ENCODE data around the gene TRAPPC2.

The TRAPPC2 gene
- total RNA-seq, result 30.2 to 33.2 reads per million in 2 donors

DNA sequence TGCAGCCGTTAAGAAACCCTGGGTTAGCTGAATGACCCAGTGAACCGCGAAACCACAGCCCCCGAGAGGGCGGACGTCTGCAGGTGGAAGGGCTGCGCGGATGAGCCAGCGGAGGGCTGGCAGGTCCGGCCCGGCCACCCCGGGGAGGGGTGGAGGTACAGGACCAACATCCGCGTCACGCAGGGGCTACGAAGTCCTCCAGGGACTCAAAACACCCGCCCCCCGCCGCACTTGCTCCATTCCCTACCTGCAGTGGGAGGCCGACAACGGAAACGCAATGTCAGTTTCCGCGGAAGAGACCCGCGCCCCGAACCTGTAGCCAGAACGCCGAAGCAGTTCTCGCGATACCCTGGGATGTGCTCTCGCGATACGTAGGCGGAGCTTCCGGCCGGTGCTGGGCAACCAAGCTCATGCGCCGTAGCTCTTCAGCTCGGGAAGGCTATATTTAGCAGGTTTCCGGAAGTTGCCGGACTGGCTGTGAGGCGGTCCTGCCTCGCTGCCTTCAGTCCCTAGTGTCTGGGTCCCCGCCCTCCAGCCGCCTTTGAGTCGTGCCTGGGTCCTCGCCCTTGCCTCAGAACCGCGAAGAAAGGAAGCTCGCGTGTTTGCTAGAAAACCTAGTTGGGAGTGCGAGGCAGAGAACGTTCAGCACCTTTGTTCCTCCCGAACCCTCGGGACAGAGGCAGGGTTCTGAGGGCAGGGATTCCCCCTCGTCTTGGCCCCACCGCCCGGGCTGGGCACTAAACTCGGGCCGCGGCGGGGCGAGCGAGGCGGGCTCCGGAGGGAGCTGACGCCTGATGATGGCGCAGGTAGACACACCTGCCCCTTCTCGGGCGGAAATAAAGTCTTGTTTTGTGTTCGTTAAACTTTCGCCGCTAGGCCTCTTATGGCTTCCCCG lies at the start of gene TRAPPC2, which contains the start of gene OFD1:
TRAPPC2 (minus strand) TSS at position 343 of the 895 bp plus-strand sequence. CDS start 14,657 bp downstream, outside the sequence.
OFD1 (plus strand) TSS at position 471 of the 895 bp plus-strand sequence; CDS start at position 795, 324 bp downstream.
- DNase-seq, result peak; percentile 67 to 96 (median 85)

- DNase-seq, result no peak
Observed at GRCh38 chrX:13780868-13781427, 46.5 kb upstream of the TRAPPC2 start.

- DNase-seq, result no peak
Observed at GRCh38 chrX:13778916-13779315, 44.5 kb upstream of the TRAPPC2 start.

- no peak for DNase-seq
Observed at GRCh38 chrX:13776387-13776786, 42.0 kb upstream of the TRAPPC2 start.

DNA sequence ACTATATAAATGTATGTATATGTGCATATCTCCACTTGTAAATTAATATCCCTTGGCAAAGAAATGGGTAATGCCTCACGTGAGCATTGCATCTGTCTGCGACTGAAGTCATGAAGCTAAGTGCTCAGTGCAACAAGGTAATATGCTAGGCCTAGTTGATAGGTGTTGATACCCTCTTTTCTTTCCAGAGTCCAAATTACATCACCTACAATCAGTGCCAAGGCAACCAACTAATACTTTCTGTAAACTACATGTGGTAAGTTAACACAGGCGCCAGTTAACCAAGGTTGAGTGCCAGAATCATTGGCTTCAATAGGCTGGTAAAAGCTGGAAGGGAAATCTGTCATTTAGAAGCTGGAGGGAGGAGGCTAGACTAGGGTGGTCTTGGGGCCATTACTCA lies 41.4 kb upstream of the TRAPPC2 start:
- DNase-seq, result no peak

GRCh38 chrX:13774696-13775095 lies 40.3 kb upstream of the TRAPPC2 start:
- DNase-seq, result no peak

GRCh38 chrX:13770013-13770535 lies 35.7 kb upstream of the TRAPPC2 start:
- no peak for DNase-seq

DNA sequence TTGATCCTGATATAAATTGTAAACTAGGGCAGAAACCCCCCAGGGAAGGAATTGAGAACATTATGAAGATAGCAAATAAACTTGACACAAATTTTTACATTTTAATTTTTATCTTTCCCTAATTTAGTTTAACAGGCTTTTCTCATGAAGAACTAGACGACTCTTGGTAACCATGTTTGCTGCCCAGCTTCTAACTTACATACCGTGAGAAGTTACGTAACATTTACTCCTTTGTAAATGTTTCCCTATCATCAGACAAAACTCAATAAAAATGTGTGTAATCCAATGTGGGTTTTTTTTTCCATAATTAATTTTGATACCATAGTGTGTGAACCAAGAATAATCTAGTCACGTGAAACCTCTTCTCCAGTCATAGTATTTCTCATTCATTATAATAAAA lies 34.5 kb upstream of the TRAPPC2 start:
- no peak for DNase-seq

DNA sequence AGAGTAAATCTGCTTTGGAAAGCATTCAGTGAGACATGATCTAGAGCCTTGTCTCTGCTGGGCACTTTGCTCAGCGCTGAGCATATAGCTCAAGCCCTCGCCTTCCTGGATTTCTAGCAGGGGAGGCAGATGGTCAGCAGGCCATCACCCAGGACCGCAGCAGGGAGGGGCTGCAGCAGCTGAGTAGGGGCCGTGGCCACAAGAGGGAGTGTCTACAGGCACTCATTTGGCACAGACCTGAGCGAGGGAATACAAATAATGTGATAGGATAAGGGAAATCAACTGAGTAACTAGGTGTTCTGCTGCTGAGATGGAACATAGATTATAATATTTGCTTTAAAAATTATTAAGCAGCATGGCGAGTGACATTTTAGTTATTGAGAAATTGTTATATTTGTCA lies 30.3 kb upstream of the TRAPPC2 start:
- no peak for DNase-seq

DNA sequence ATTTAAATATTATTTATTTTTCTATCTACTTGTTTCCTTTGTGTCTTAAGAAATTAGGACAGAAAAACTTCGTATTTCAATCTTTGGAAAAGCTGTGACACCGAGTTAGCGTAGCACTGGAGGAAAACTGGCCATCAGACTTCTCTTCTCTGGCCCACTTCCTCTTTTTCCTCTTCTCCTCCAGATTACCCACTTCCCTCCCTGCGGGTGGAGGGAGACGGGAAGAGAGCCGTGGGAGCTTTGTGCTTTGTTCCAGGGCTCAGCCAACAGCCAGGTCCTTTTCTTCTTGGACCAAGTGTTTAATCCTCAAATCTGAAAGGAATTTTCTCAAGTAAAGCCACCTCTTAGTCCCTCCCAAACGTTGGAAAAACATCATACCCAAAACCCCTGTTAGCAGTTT lies 29.9 kb upstream of the TRAPPC2 start:
- DNase-seq, result no peak

GRCh38 chrX:13763489-13763888 lies 29.1 kb upstream of the TRAPPC2 start:
- no peak for DNase-seq

- no peak for DNase-seq
Observed at GRCh38 chrX:13761606-13762414, 27.4 kb upstream of the TRAPPC2 start.

GRCh38 chrX:13760426-13760825 lies 26.0 kb upstream of the TRAPPC2 start:
- no peak for DNase-seq

DNA sequence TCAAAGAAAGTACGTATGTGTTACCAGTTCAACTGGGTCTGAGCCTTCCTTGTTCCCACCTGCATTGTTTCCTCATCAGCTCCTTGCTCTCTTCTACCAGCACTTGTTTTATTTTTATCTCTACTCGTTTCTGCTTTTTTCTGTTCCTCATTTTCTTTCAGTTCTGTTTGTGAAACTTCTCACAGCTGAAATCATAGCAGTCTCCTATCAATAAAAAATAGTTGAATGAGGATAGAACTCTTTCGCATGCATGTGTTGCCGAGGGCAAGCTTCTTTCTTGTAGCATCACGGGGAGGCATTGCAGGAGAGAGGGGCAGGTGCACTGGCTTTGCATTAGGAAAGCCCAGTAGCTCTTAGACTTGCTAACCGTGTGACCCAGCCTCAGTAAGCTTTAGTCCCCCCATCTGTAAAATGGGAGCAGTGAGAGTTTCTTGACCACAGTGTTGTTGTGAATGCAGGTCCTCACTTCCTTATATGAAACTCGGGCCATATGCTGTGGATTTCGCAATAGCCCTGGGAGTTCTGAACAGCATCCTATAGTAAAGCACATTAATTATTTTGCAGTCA lies 24.8 kb upstream of the TRAPPC2 start:
- DNase-seq, result no peak

DNA sequence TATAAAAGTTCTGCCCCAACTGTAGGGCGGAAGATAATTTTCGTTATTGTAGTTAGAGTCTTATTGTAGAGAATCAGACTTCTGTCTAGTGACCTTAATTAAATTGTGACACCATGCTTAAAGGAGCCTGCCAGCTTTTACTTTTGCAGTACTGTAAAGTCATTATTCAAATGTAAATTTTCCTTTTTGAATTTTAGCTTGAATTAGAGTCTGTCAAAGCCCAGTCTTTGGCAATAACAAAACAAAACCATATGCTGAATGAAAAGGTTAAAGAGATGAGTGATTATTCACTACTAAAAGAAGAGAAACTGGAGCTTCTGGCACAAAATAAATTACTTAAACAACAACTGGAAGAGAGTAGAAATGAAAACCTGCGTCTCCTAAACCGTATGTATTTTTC lies 22.0 kb upstream of the TRAPPC2 start:
- DNase-seq, result no peak

DNA sequence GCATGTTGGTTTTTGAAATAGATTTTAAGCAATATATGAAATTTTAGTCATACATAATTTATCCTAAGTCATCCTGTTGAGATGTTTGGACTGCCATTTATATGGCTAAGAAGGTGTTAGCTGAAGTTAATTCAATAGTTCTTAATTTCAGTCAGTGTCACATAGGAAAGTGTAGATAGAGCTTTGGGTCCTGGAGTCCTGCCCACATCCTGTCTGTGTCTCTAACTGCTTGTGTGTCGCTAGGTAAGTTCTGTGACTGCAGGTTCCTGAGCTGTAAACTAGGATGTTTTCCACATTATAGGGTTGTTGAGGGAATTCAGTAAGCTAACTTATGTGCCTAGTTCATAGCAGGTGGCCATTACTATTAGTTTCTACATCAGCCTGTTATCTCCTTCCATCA lies 20.8 kb upstream of the TRAPPC2 start:
- peak in 1 of 5 experiments; percentile 64 for DNase-seq

GRCh38 chrX:13754765-13755164 lies 20.3 kb upstream of the TRAPPC2 start:
- no peak for DNase-seq

DNA sequence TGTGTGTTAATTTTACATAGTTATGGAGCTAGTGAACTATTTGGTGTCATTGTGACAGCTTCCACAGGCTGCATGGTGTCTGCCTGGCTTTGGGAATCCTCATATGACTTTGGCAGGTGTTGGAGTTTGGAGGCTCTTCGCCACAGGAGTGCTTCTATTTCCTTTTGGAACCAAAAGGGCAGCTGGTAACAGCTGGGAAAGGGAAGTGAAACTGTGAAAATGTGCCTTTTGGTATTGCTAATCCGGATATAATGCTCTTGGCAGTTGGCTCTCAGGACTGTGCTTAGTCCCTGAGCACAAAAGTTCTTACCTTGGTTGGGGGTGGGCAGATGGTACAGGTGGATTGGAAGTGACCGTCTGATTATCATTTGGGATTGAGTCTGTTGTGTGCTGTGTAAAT lies 18.2 kb upstream of the TRAPPC2 start:
- no peak for DNase-seq

DNA sequence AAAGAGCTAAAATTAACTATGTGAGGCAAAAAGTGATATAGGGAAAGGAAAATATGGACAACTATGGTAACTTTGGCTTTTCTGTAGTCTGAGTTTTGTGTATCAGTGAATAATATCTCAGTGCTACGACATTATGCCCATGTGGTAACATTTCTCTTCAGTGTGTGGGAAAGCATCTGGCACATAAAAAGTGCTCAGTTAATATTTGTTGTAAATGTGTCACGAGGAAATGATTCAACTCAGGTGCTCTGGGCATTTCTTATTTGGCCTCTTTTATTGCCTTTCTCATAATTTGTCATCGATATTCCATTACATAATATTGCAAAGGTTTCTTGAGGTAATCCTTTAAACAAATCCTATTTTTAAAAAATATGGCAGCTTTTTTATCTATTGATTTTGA lies 17.7 kb upstream of the TRAPPC2 start:
- no peak for DNase-seq

DNA sequence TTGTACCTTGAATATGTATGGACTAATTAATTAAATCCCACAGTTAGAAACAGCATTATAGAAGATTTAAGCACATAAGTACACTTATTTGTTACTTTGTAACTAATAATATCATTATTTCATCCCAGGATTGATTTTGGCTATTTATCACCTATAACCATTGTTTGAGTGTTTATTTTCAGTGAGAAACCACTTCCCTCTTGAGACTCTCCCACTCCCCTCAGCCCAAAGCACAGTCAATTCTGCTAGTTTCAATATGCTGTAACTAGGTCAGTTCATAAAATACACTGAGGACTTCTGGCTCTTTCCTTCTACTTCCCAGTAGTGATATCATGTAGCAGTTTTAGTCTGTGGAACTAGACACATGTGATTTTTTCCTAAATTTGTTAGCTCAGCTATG lies 16.4 kb upstream of the TRAPPC2 start:
- no peak for DNase-seq

DNA sequence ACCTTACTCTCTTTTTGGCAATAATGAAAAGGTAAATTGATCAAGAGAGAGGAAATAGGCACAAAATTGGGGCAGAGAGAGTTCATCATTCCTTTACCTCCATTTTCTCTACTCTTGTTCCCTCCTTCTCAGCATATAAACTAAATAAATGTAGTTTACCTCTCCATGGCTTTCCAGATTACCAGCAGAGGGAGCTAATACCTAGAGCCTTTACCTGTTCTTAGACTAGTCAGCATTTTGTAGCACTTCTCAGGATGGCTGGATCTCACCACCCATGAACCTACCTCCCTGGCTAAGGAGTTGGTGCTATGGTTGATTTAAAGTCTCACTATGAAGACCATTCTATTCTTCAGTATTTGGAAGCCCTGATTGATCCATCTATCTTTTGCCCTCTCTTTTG lies 15.8 kb upstream of the TRAPPC2 start:
- DNase-seq, result peak in 1 of 5 experiments; percentile 44

DNA sequence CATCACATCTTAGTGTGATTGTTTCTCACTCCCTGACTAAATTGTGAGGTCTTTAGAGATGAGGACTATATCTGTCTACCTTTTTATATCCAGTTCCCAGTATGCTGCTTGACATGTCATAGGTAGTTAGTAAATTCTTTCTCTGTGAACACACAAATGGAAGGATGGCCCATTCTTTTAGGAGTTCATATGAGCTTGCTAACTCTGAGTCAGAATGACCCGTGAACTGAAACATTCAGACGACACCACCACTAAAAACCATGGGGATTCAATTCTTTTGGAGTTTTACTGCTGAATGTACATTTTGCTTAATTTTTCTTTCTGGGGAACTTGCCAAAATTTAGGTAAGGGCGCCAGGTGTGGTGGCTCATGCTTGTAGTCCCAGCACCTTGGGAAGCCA lies 14.1 kb upstream of the TRAPPC2 start:
- DNase-seq, result no peak

DNA sequence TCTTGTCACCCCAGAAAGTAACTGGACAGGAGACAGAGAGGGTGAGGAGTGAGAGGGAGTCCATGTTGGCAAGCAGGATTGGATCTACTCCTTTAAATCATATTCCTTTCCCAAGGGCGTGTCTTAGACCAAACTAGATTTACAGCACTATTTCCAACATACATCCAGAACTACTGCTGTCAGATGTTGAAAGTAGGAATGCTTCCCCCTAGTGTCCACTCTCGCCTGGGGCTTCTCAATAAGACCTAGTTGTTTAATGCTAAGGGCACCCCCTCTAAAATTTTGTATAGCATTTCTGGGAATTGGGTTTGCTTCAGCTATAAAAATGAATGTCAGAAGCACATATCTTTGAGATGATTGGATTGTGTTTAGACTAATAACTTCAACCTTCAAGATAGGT lies 13.4 kb upstream of the TRAPPC2 start:
- DNase-seq, result peak in 2 of 5 experiments; percentile 8 to 41
